GM12873 (cell line): ENCODE measurements around the gene ZNF296.

Experiments
- CTCF ChIP-seq: IDR thresholded peaks from 2 replicates; pipeline ENCODE4 v1.5.1; 2012; ENCODE audit warnings: low read depth, mild to moderate bottlenecking, moderate library complexity, low read length, control low read depth; ENCODE audit not compliant: insufficient read depth; ENCODE audit errors: missing control alignments

The ZNF296 gene

GRCh38 chr19:45087531-45087930 is 11.3 kb upstream of the ZNF296 start:
- TF ChIP-seq CTCF, result no peak

GRCh38 chr19:45086480-45086879 is 10.2 kb upstream of the ZNF296 start:
- TF ChIP-seq CTCF, result no peak

GRCh38 chr19:45082170-45082569 is 5.9 kb upstream of the ZNF296 start:
- TF ChIP-seq CTCF, result no peak

- no peak for TF ChIP-seq CTCF
These were observed 3.7 kb upstream of the ZNF296 start for GRCh38 chr19:45079911-45080370.

DNA sequence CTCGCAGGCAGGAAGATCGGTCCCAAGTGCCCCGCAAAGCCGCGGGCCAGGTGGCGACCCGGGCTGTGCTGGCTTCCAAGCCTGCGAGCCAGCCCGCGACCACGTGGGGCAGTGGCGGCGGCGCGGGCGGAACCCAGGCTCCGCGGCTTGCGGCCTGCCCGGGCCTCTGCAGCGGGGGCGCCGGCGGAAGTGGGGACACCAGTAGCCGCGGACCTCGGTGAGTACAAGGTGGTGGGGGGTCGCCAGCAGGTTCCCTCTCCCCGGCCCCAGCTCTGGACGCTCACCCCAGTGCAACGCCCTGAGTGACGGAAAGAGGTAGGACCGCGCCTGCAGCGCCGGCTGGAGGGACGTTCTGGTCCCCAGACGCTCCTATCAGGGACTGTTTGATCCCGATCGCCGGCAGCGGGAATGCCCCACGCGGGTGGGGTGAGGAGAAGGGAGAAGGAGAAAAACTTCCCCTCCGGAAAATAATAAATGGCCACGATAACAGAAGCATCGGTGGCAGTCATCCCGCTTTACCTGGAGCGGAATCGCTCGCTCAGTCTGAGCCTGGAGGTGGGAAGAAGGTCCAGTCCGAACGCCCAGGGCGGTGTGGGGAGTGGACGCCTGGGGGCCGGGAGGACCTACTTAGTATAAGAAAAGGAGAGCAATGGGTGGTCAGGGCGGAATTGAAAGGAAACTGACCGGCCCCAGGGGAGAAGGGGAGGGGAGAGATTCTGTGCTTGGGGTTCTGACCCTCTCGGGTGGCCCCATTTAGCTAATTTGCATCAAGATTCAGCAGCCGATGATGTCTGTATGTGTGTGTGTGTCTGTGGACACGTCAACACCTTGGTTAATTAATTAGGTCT is 3.0 kb upstream of the ZNF296 start, which contains the start of gene GEMIN7:
Gene GEMIN7 (plus strand): TSS at position 198 of the 848 bp plus-strand sequence. CDS start 10,855 bp downstream, outside the sequence.
- TF ChIP-seq CTCF, result no peak

- no peak for TF ChIP-seq CTCF
These were observed 2.2 kb upstream of the ZNF296 start for GRCh38 chr19:45078390-45079062.
